ENCODE measurements around the gene ZFP92. TPM values are rescaled to one million over a fixed set of nuclear protein-coding genes. Genes with fewer than 3 reads are reported as not detected.

Gene ZFP92
- polyA plus RNA-seq, 1 donor (not counting 4 experiments of a cell fraction or from before 2014, with no cell fraction given): 0.64 TPM

- Histone ChIP-seq H3K4me1 (ENCODE audit: control insufficient read depth, extremely low read depth, insufficient read depth, low read length) (no peaks in the 10 kb centered on the region), H3K79me2 (ENCODE audit: control insufficient read depth, insufficient read depth, low read length) (no peaks in the 10 kb centered on the region), H3K36me3 (ENCODE audit: control insufficient read depth in 2 of 2, extremely low read depth in 1 of 2, insufficient read depth in 2 of 2, low read length in 2 of 2) (no peaks in the 10 kb centered on the region), H4K20me1 (ENCODE audit: control insufficient read depth, extremely low read depth, insufficient read depth, low read length) (no peaks in the 10 kb centered on the region), H3K27ac (ENCODE audit: control insufficient read depth, insufficient read depth, low read length) (no peak overlapping the region), H3K4me3 (ENCODE audit: control insufficient read depth in 2 of 3, extremely low read depth in 1 of 3, insufficient read depth in 2 of 3, low read depth in 1 of 3, low read length in 3 of 3) (no peak overlapping the region), H3K9ac (ENCODE audit: control insufficient read depth, extremely low read depth, insufficient read depth, low read length) (no peak overlapping the region), H3K27me3 (ENCODE audit: control insufficient read depth, extremely low read depth, insufficient read depth, low read length) (no peaks in the 10 kb centered on the region), H3K9me1 (ENCODE audit: control insufficient read depth, extremely low read depth, insufficient read depth, low read length) (no peaks in the 10 kb centered on the region), H2AFZ (ENCODE audit: control insufficient read depth, low read length) (no peak overlapping the region), H3K9me3 (ENCODE audit: control insufficient read depth, low read depth, low read length) (peaks cover 20% of the 10 kb centered on the region), H3K4me2 (ENCODE audit: control insufficient read depth, extremely low read depth, insufficient read depth, low read depth, low read length) (no peak overlapping the region)
- FAIRE-seq: no peak
- dilution Hi-C loops (cut with MboI; ENCODE audit: extremely low pct_ligation_motif_present, low sequenced_read_pairs): no loop called here
- no peak for DNase-seq (ENCODE audit: low read depth, low spot score)
- TF ChIP-seq EZH2 (IDR thresholded peaks at IDR 0.05; ENCODE audit: low read length): no peak
- TF ChIP-seq CTCF (optimal IDR thresholded peaks at IDR 0.05 in 1 of 3, IDR thresholded peaks at IDR 0.05 in 1 of 3, conservative IDR thresholded peaks at IDR 0.05 in 1 of 3; ENCODE audit: extremely low read depth in 1 of 3, insufficient read depth in 2 of 3, low read length in 3 of 3): no peak
Observed at GRCh38 chrX:153386097-153386496, 25.2 kb upstream of the ZFP92 start.

DNA sequence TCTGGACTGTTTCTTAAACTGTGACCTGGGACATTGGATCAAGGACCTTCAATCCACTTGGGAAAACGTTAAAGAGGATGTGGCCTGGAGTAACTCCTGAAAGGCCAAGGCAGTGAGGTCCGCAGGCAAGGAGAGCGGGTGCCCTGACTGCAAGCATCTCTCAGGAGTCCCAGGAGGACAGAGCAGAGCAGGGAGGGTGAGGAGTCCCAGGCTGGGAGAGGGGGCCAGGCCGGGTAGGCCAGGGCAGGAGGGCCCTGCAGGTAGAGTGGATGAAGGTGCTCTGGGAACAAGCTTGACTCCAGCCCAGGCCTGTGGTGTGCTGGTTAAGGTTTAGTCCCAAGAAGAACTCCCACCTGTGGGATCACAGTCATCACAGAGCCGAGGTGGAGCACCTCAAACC is 23.9 kb upstream of the ZFP92 start:
- H3K9me3 ChIP-seq (ENCODE audit: control insufficient read depth, low read depth, low read length): peaks cover 26% of the 10 kb centered on the region
- H3K36me3 ChIP-seq (ENCODE audit: control insufficient read depth in 2 of 2, extremely low read depth in 1 of 2, insufficient read depth in 2 of 2, low read length in 2 of 2): no peaks in the 10 kb centered on the region
- DNase-seq (ENCODE audit: low read depth, low spot score): no peak
- H3K27me3 ChIP-seq (ENCODE audit: control insufficient read depth, extremely low read depth, insufficient read depth, low read length): no peaks in the 10 kb centered on the region
- H4K20me1 ChIP-seq (ENCODE audit: control insufficient read depth, extremely low read depth, insufficient read depth, low read length): no peaks in the 10 kb centered on the region
- no peak overlapping the region for H3K4me2 ChIP-seq (ENCODE audit: control insufficient read depth, extremely low read depth, insufficient read depth, low read depth, low read length)
- no peak for TF ChIP-seq EZH2 (IDR thresholded peaks at IDR 0.05; ENCODE audit: low read length)
- TF ChIP-seq CTCF (optimal IDR thresholded peaks at IDR 0.05 in 1 of 3, IDR thresholded peaks at IDR 0.05 in 1 of 3, conservative IDR thresholded peaks at IDR 0.05 in 1 of 3; ENCODE audit: extremely low read depth in 1 of 3, insufficient read depth in 2 of 3, low read length in 3 of 3): no peak
- no peak overlapping the region for H3K4me3 ChIP-seq (ENCODE audit: control insufficient read depth in 2 of 3, extremely low read depth in 1 of 3, insufficient read depth in 2 of 3, low read depth in 1 of 3, low read length in 3 of 3)
- no peak overlapping the region for H3K9ac ChIP-seq (ENCODE audit: control insufficient read depth, extremely low read depth, insufficient read depth, low read length)
- dilution Hi-C loops (cut with MboI; ENCODE audit: extremely low pct_ligation_motif_present, low sequenced_read_pairs): no loop called here
- H3K79me2 ChIP-seq (ENCODE audit: control insufficient read depth, insufficient read depth, low read length): no peaks in the 10 kb centered on the region
- no peak overlapping the region for H3K27ac ChIP-seq (ENCODE audit: control insufficient read depth, insufficient read depth, low read length)
- no peaks in the 10 kb centered on the region for H3K9me1 ChIP-seq (ENCODE audit: control insufficient read depth, extremely low read depth, insufficient read depth, low read length)
- no peaks in the 10 kb centered on the region for H3K4me1 ChIP-seq (ENCODE audit: control insufficient read depth, extremely low read depth, insufficient read depth, low read length)
- no peak overlapping the region for H2AFZ ChIP-seq (ENCODE audit: control insufficient read depth, low read length)
- FAIRE-seq: no peak

Data from keratinocyte (primary cell).